Left lung (tissue), 10 donors: ENCODE data around the gene MEF2B. TPM values are rescaled to one million over a fixed set of nuclear protein-coding genes. Genes with fewer than 3 reads are reported as not detected.

ENCODE experiments used
- ATAC-seq: fragments of 200-7000 bp; cut with Tn5 transposase; one replicate; pipeline ENCODE4 v1.9.1; 2020; ENCODE audit warnings: moderate library complexity
- DNase-seq, 4 donors: peaks; one replicate each; pipeline ENCODE4 v3.0.0-alpha.2; 2013 to 2020
- H3K27ac ChIP-seq, 2 donors: fragments of 200-600 bp; sonication (generic) in 1 of 2; one replicate each; pipeline versions ENCODE4 v1.5.0 to v1.8.0; 2020 to 2021
- H3K27me3 ChIP-seq, 2 donors: fragments of 200-600 bp; sonication (generic) in 1 of 2; one replicate each; pipeline versions ENCODE4 v1.5.0 to v1.8.0; 2020 to 2021
- H3K36me3 ChIP-seq, 2 donors: fragments of 200-600 bp; sonication (generic) in 1 of 2; one replicate each; pipeline versions ENCODE4 v1.5.0 to v1.8.0; 2020 to 2021
- H3K4me1 ChIP-seq, 2 donors: fragments of 200-600 bp; one replicate each; pipeline ENCODE4 v1.8.0; 2021
- H3K4me3 ChIP-seq, 2 donors: fragments of 200-600 bp; sonication (generic) in 1 of 2; one replicate each; pipeline versions ENCODE4 v1.5.0 to v1.8.0; 2020 to 2021; ENCODE audit warnings: mild to moderate bottlenecking in 1 of 2
- H3K9me3 ChIP-seq, 2 donors: fragments of 200-600 bp; sonication (generic) in 1 of 2; one replicate each; pipeline versions ENCODE4 v1.5.0 to v1.8.0; 2020 to 2021
- intact Hi-C, 2 donors: fragments of 100-400 bp; cut with DNase I; formaldehyde crosslinking; loops; one replicate each; pipeline versions ENCODE4 v1.11.2 to v1.14.2; 2022
- polyA plus RNA-seq, 6 donors: library from polyadenylated mRNA; unstranded; fragments of 120-200 nt; gene quantifications; one replicate each; pipeline ENCODE4 v1.2.1, GENCODE V29; 2013; ENCODE audit not compliant: insufficient read length in 6 of 6
- total RNA-seq, 2 donors: library from RNA; stranded (reverse); fragmentation: NEBNext Ultra II Directional; extraction: Animal tissue kit (Norgen Biotek cat#: 25700); gene quantifications; one replicate each; pipeline ENCODE4 v1.2.1, GENCODE V29; 2021
- TF ChIP-seq, protein P1 (sequence below), 2 donors: fragments of 200-600 bp; sonication (generic) in 1 of 2; IDR thresholded peaks; one replicate each; pipeline versions ENCODE4 v1.5.0 to v1.8.0; 2021; ENCODE audit warnings: antibody characterized with exemption in 2 of 2
- donor health status: DM: no; HTN: yes; CAD: no.
- donor health status: DM: no; HTN: no; CAD: no.

The MEF2B gene
- total and polyA plus RNA-seq, 8 donors, result 1.1 to 3.7 (median 2.1) TPM

DNA sequence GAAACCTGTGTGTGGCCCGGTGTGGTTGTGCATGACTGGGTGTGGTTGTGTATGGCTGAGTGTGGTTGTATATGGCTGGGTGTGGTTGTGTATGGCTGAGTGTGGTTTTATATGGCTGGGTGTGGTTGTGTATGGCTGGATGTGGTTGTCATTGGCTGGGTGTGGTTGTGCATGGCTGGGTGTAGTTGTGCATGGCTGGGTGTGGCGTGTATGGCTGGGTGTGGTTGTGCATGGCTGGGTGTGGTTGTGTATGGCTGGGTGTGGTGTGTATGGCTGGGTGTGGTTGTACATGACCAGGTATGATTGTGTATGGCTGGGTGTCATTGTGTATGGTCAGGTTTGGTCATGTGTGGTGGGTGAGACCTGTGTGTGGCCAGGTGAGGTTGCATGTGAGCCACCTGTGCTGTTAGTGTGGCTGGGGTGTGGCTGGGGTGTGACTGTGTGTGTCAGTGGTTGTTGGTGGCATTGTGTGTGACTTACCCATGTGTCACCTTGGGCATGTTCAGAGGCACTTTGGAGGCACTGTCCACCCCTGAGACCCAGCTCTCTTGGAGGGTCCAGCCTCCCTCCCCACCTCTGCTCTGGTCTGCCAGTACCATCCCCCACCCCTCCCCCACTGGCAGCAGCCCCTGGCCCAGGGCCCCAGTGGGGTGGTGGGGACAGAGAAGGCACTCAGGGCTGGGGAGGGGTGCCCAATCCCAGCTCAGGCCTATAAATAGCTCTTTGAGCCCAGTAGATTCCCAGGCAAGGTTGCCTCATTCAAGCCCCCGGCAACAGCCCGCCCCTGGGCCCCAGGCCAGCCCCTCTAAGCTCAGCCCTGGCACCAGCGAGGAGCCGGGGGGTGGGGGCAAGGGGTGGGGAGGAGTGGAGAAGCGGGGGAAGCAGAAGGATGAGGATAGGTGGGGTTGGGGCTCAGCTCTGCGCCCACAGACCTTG, 37.8 kb upstream of the MEF2B start:
- intact Hi-C loops, result no loop called here
- TF ChIP-seq, protein P1, sequence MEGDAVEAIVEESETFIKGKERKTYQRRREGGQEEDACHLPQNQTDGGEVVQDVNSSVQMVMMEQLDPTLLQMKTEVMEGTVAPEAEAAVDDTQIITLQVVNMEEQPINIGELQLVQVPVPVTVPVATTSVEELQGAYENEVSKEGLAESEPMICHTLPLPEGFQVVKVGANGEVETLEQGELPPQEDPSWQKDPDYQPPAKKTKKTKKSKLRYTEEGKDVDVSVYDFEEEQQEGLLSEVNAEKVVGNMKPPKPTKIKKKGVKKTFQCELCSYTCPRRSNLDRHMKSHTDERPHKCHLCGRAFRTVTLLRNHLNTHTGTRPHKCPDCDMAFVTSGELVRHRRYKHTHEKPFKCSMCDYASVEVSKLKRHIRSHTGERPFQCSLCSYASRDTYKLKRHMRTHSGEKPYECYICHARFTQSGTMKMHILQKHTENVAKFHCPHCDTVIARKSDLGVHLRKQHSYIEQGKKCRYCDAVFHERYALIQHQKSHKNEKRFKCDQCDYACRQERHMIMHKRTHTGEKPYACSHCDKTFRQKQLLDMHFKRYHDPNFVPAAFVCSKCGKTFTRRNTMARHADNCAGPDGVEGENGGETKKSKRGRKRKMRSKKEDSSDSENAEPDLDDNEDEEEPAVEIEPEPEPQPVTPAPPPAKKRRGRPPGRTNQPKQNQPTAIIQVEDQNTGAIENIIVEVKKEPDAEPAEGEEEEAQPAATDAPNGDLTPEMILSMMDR (IDR thresholded peaks at IDR 0.05), result no peak
- Histone ChIP-seq H3K36me3 (no peaks in the 10 kb centered on the region), H3K4me1 (peaks cover 0 to 2% of the 10 kb centered on the region in 2 donors), H3K27ac (no peak overlapping the region), H3K27me3 (peaks cover 19 to 58% of the 10 kb centered on the region in 2 donors), H3K4me3 (no peak overlapping the region), H3K9me3 (no peaks in the 10 kb centered on the region)
- DNase-seq (no peak), ATAC-seq (no peak)

DNA sequence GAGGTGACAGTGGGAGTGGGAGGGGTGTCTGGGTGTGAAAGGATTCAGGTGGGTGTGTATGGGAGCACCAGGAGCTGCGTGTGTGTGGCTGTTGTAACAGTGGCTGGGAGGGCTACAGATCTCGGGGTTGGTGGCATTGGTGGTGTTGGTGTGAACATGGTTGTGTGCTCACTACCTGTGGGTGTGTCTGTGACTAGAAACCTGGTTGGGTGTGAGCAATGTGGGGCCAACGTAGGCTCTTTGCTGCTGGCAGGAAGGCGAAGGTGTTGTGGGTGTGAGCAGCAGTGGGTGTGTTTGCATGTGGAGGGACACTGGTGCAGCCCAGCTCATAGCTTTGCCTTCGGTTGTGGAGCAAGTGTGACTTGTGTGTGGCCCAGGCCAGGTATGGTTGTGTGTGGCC, 36.9 kb upstream of the MEF2B start:
- peaks cover 0 to 2% of the 10 kb centered on the region in 2 donors for H3K36me3 ChIP-seq
- peaks cover 4 to 11% of the 10 kb centered on the region in 2 donors for H3K4me1 ChIP-seq
- H3K9me3 ChIP-seq, result no peaks in the 10 kb centered on the region
- H3K27me3 ChIP-seq, result peaks cover 11 to 48% of the 10 kb centered on the region in 2 donors
- TF ChIP-seq, protein P1 (IDR thresholded peaks at IDR 0.05), result no peak
- ATAC-seq (no peak), DNase-seq (no peak)
- no peak overlapping the region for H3K4me3 ChIP-seq
- intact Hi-C loops, result no loop called here
- no peak overlapping the region for H3K27ac ChIP-seq

DNA sequence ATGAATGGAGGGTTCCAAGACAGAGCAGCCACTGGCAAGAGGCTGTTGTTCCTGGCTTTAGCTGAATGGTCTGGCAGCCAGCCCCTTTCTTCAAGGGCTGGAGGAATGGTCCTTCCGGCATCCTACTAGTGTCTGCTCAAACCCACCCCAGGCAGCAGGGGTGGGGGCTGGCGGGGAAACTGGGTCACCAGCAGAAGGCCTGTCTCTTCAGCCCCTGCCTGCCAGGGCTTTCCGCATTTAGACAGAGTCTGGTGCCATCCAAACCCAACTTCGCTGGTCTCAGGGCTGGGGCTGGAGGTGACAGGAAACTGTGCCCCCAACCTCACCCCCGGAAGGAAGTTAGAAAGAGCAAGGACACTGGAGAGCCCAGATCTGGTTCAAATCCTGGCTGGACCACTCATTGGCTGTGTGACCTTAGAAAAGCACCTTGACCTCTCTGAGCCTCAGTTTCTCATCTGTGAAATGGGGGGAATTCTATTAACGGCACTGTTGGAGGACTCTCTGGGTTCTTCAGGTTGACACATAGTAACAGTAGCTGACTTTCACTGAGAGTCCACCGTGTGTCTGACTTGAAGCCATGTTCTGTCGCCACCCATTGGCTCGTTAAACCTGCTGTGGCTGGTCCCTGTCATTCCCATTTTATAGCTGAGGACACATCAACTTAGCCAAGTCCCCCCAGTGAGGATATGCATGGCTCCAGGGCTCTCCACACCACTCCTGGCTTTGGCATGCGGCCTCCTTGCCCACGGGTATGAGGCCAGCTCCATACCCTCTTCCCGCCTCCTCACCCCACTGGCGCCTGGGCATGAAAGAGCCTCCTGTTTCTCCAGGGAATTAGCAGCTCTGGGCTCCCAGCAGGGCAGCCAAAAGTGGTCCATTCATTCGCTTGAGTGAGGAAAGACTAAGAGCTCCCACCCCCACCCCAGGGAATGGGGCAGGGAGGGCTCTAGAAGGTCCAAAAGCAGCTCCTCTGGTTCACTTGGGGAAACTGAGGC, 35.6 kb upstream of the MEF2B start:
- H3K27me3 ChIP-seq, result peaks cover 0 to 36% of the 10 kb centered on the region in 2 donors
- DNase-seq (peak in 1 of 4 donors; percentile 37), ATAC-seq (no peak)
- TF ChIP-seq, protein P1 (IDR thresholded peaks at IDR 0.05), result no peak
- H3K9me3 ChIP-seq, result no peaks in the 10 kb centered on the region
- H3K4me1 ChIP-seq, result peaks cover 4 to 13% of the 10 kb centered on the region in 2 donors
- peaks cover 0 to 9% of the 10 kb centered on the region in 2 donors for H3K36me3 ChIP-seq
- intact Hi-C loops, result no loop called here
- no peak overlapping the region for H3K27ac ChIP-seq
- no peak overlapping the region for H3K4me3 ChIP-seq

DNA sequence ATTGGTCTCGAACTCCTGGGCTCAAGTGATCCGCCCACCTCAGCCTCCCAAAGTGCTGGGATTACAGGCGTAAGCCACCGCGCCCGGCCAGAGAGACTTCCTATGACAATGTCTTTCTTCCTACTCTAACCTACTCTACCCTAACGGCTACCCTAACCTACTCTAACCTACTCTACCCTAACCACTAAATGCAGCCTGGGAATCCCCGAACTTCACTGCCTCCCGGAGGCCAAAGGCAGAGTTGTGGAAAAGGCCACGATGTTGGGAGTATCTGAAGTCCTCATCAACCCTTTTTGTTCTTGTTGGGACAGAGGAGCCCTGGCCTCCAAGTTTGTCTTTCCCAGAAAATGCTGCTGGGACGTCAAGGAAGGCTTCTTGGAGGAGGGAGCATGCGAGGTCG, 34.1 kb upstream of the MEF2B start:
- Histone ChIP-seq H3K9me3 (no peaks in the 10 kb centered on the region), H3K4me1 (peaks cover 4 to 13% of the 10 kb centered on the region in 2 donors), H3K36me3 (peaks cover 0 to 22% of the 10 kb centered on the region in 2 donors), H3K27me3 (peaks cover 0 to 21% of the 10 kb centered on the region in 2 donors), H3K4me3 (no peak overlapping the region), H3K27ac (no peak overlapping the region)
- ATAC-seq, result no peak
- TF ChIP-seq, protein P1 (IDR thresholded peaks at IDR 0.05), result no peak
- intact Hi-C loops, result no loop called here
- no peak for DNase-seq
